Stimulated activated CD4-positive, alpha-beta T cell treated with anti-CD3 and anti-CD28 coated beads, Interleukin-1b, Interleukin-23, amount 100 ng/mL, for 48 hours (primary cell): ENCODE data around the gene ZNF548.
"Not testable (repeated sequence)": the region's sequence is repeated elsewhere in the genome, so short reads cannot be mapped to it uniquely, and the experiment has no call there.

Source experiments
- DNase-seq: peaks from one replicate; pipeline ENCODE4 v3.0.0-alpha.2; 2020

Gene ZNF548

GRCh38 chr19:57389730-57390598 is at the start of gene ZNF548:
ZNF548 (plus strand) TSS chr19:57389854; CDS start chr19:57390100, 246 bp downstream.
- peak; percentile 98 for DNase-seq

- no peak for DNase-seq
Observed at GRCh38 chr19:57342582-57342981, 47.1 kb upstream of the ZNF548 start.

GRCh38 chr19:57348136-57348535 is 41.5 kb upstream of the ZNF548 start:
- no peak for DNase-seq

- DNase-seq: peak; percentile 87
Observed at GRCh38 chr19:57350877-57351805, 38.5 kb upstream of the ZNF548 start, which contains the start of gene ZNF304. ZNF304 (plus strand) TSS chr19:57351271; CDS start chr19:57351665, 394 bp downstream.

- DNase-seq: no peak
Observed at GRCh38 chr19:57351867-57352266, 37.8 kb upstream of the ZNF548 start.

- no peak for DNase-seq
Observed at GRCh38 chr19:57355916-57356315, 33.7 kb upstream of the ZNF548 start.

- DNase-seq: no peak
Observed at GRCh38 chr19:57357406-57357805, 32.2 kb upstream of the ZNF548 start.

GRCh38 chr19:57359300-57359699 is 30.4 kb upstream of the ZNF548 start:
- no peak for DNase-seq

GRCh38 chr19:57362419-57362818 is 27.2 kb upstream of the ZNF548 start:
- DNase-seq: no peak

GRCh38 chr19:57362997-57363687 is 26.5 kb upstream of the ZNF548 start, which contains the start of the genes TRAPPC2B and ZNF547:
TRAPPC2B (plus strand) TSS chr19:57363551; CDS start chr19:57364834, 1,283 bp downstream.
ZNF547 (plus strand) TSS chr19:57363551; CDS start chr19:57368556, 5,005 bp downstream.
- peak; percentile 98 for DNase-seq

- DNase-seq: no peak
Observed at GRCh38 chr19:57363688-57364181, 25.9 kb upstream of the ZNF548 start.

GRCh38 chr19:57366776-57367175 is 22.9 kb upstream of the ZNF548 start:
- DNase-seq: no peak

GRCh38 chr19:57374179-57374578 is 15.5 kb upstream of the ZNF548 start:
- DNase-seq: no peak

GRCh38 chr19:57374647-57375046 is 15.0 kb upstream of the ZNF548 start:
- not testable (repeated sequence) for DNase-seq

GRCh38 chr19:57376151-57376550 is 13.5 kb upstream of the ZNF548 start:
- DNase-seq: no peak

GRCh38 chr19:57377498-57378146 is 12.0 kb upstream of the ZNF548 start:
- DNase-seq: no peak

- no peak for DNase-seq
Observed at GRCh38 chr19:57380923-57381322, 8.7 kb upstream of the ZNF548 start.

- no peak for DNase-seq
Observed at GRCh38 chr19:57382806-57383488, 6.7 kb upstream of the ZNF548 start.

GRCh38 chr19:57389194-57389729 is 392 bp upstream of the ZNF548 start:
- DNase-seq: no peak

- DNase-seq: no peak
Observed at GRCh38 chr19:57395710-57396109, 6.1 kb downstream of the ZNF548 start.

- no peak for DNase-seq
Observed at GRCh38 chr19:57398868-57399267, 9.2 kb downstream of the ZNF548 start.
